ENCODE data around the gene NRTN. TPM values are rescaled to one million over a fixed set of nuclear protein-coding genes. Genes with fewer than 3 reads are reported as not detected.
"Not testable (repeated sequence)": the region's sequence is repeated elsewhere in the genome, so short reads cannot be mapped to it uniquely, and the experiment has no call there.

NRTN gene
- total and polyA plus RNA-seq, 4 donors: 0.23 to 3.3 (median 1.4) TPM

GRCh38 chr19:5844456-5845433 is 39.9 kb downstream of the NRTN start:
- WGBS, 2 donors: 88% methylated on average over 24 of the region's 24 CpGs
- DNase-seq: no peak

GRCh38 chr19:5847846-5848245 is 43.0 kb downstream of the NRTN start:
- peaks cover 0 to 13% (median 5%) of the 10 kb centered on the region in 5 donors for H3K4me1 ChIP-seq (ENCODE audit: control insufficient read depth in 5 of 5, insufficient read depth in 5 of 5, low read length in 5 of 5)
- DNase-seq; H3K9me3 ChIP-seq (ENCODE audit: control insufficient read depth in 4 of 4, insufficient read depth in 3 of 4, low read length in 3 of 4); H3K4me3 ChIP-seq; ATAC-seq (ENCODE audit: insufficient read depth, low FRiP score); H3K27me3 ChIP-seq (ENCODE audit: control insufficient read depth in 3 of 3, insufficient read depth in 3 of 3, low read length in 2 of 3); H3K9ac ChIP-seq (ENCODE audit: insufficient read depth in 1 of 2, low read length in 2 of 2); H3K27ac ChIP-seq (ENCODE audit: low read depth in 1 of 2, low read length in 1 of 2); H3K36me3 ChIP-seq (ENCODE audit: control insufficient read depth in 4 of 4, insufficient read depth in 4 of 4, low read length in 4 of 4): not testable (repeated sequence)
- WGBS, 2 donors: 87 to 88% methylated on average over 10 of the region's 10 CpGs

More at GRCh38 chr19:5844456-5845433, 39.9 kb downstream of the NRTN start:
- Histone ChIP-seq H3K4me3 (no peak overlapping the region), H3K9ac (ENCODE audit: insufficient read depth in 1 of 2, low read length in 2 of 2) (no peak overlapping the region), H3K27me3 (ENCODE audit: control insufficient read depth in 3 of 3, insufficient read depth in 3 of 3, low read length in 2 of 3) (no peaks in the 10 kb centered on the region), H3K4me1 (ENCODE audit: control insufficient read depth in 5 of 5, insufficient read depth in 5 of 5, low read length in 5 of 5) (no peaks in the 10 kb centered on the region), H3K9me3 (ENCODE audit: control insufficient read depth in 4 of 4, insufficient read depth in 3 of 4, low read length in 3 of 4) (no peaks in the 10 kb centered on the region), H3K36me3 (ENCODE audit: control insufficient read depth in 4 of 4, insufficient read depth in 4 of 4, low read length in 4 of 4) (no peaks in the 10 kb centered on the region), H3K27ac (ENCODE audit: low read depth in 1 of 2, low read length in 1 of 2) (no peak overlapping the region)
- no peak for TF ChIP-seq CTCF (IDR thresholded peaks at IDR 0.05; ENCODE audit: control extremely low read depth, extremely low read depth)
- ATAC-seq (ENCODE audit: insufficient read depth, low FRiP score): no peak

- not testable (repeated sequence) for DNase-seq; H3K36me3 ChIP-seq (ENCODE audit: control insufficient read depth in 4 of 4, insufficient read depth in 4 of 4, low read length in 4 of 4); H3K4me3 ChIP-seq; H3K9me3 ChIP-seq (ENCODE audit: control insufficient read depth in 4 of 4, insufficient read depth in 3 of 4, low read length in 3 of 4); ATAC-seq (ENCODE audit: insufficient read depth, low FRiP score); H3K9ac ChIP-seq (ENCODE audit: insufficient read depth in 1 of 2, low read length in 2 of 2); H3K27me3 ChIP-seq (ENCODE audit: control insufficient read depth in 3 of 3, insufficient read depth in 3 of 3, low read length in 2 of 3); H3K27ac ChIP-seq (ENCODE audit: low read depth in 1 of 2, low read length in 1 of 2)
- peaks cover 0 to 13% (median 5%) of the 10 kb centered on the region in 5 donors for H3K4me1 ChIP-seq (ENCODE audit: control insufficient read depth in 5 of 5, insufficient read depth in 5 of 5, low read length in 5 of 5)
- WGBS, 2 donors: 85 to 86% methylated on average over 5 of the region's 5 CpGs
These were observed 43.8 kb downstream of the NRTN start for GRCh38 chr19:5848621-5849020.

GRCh38 chr19:5850189-5850588 is 45.3 kb downstream of the NRTN start:
- TF ChIP-seq CTCF (IDR thresholded peaks at IDR 0.05; ENCODE audit: control extremely low read depth, extremely low read depth): no peak
- ATAC-seq (ENCODE audit: insufficient read depth, low FRiP score): no peak
- no peaks in the 10 kb centered on the region for H3K27me3 ChIP-seq (ENCODE audit: control insufficient read depth in 3 of 3, insufficient read depth in 3 of 3, low read length in 2 of 3)
- peaks cover 0 to 13% (median 5%) of the 10 kb centered on the region in 5 donors for H3K4me1 ChIP-seq (ENCODE audit: control insufficient read depth in 5 of 5, insufficient read depth in 5 of 5, low read length in 5 of 5)
- no peaks in the 10 kb centered on the region for H3K9me3 ChIP-seq (ENCODE audit: control insufficient read depth in 4 of 4, insufficient read depth in 3 of 4, low read length in 3 of 4)
- H3K4me3 ChIP-seq: no peak overlapping the region
- DNase-seq: no peak
- H3K27ac ChIP-seq (ENCODE audit: low read depth in 1 of 2, low read length in 1 of 2): peak overlapping the region in 1 of 2 donors; percentile 14
- H3K36me3 ChIP-seq (ENCODE audit: control insufficient read depth in 4 of 4, insufficient read depth in 4 of 4, low read length in 4 of 4): no peaks in the 10 kb centered on the region
- H3K9ac ChIP-seq (ENCODE audit: insufficient read depth in 1 of 2, low read length in 2 of 2): no peak overlapping the region
- WGBS, 2 donors: 82 to 88% methylated on average over 6 of the region's 6 CpGs
